DND-41 (cell line): ENCODE results near the gene PRR20C.
"Not testable (repeated sequence)": the region's sequence is repeated elsewhere in the genome, so short reads cannot be mapped to it uniquely, and the experiment has no call there.

ENCODE experiments used
- ATAC-seq: fragments of 200-7000 bp; cut with Tn5 transposase; 3 replicates; pipeline ENCODE4 v1.9.1; 2021; ENCODE audit warnings: low read depth; ENCODE audit not compliant: insufficient read depth
- DNase-seq: peaks from one replicate; pipeline ENCODE4 v3.0.0-alpha.2; 2020
- H2AFZ ChIP-seq: 2 replicates; pipeline ENCODE4 v1.6.0; 2012; ENCODE audit warnings: low read depth, low read length
- H3K27ac ChIP-seq: 2 replicates; pipeline ENCODE4 v1.5.1; 2012; ENCODE audit warnings: low read length, inconsistent platforms
- H3K27me3 ChIP-seq: fragments of 200-600 bp; sonication (generic); 2 replicates; pipeline ENCODE4 v1.6.0; 2012; ENCODE audit warnings: low read length, mild to moderate bottlenecking, inconsistent platforms; ENCODE audit not compliant: insufficient read depth, poor library complexity
- H3K36me3 ChIP-seq: 2 replicates; pipeline ENCODE4 v1.5.1; 2012; ENCODE audit warnings: low read length, inconsistent platforms; ENCODE audit not compliant: insufficient read depth
- H3K4me1 ChIP-seq: 2 replicates; pipeline ENCODE4 v1.5.1; 2012; ENCODE audit warnings: mild to moderate bottlenecking, low read length; ENCODE audit not compliant: insufficient read depth
- H3K4me2 ChIP-seq: 2 replicates; pipeline ENCODE4 v1.6.0; 2012; ENCODE audit warnings: mild to moderate bottlenecking, moderate library complexity, low read length, inconsistent platforms; ENCODE audit not compliant: insufficient read depth
- H3K4me3 ChIP-seq, 2 experiments: fragments of 200-600 bp in 1 of 2; shearing (Covaris generic) in 1 of 2; 2 replicates each; pipeline ENCODE4 v1.5.1; 2012 to 2016; ENCODE audit warnings: inconsistent platforms in 2 of 2, low read length in 2 of 2, mild to moderate bottlenecking in 2 of 2, low read depth in 1 of 2, moderate library complexity in 1 of 2
- H3K79me2 ChIP-seq: 2 replicates; pipeline ENCODE4 v1.6.0; 2012; ENCODE audit warnings: low read length, inconsistent platforms; ENCODE audit not compliant: insufficient read depth
- H3K9ac ChIP-seq: 2 replicates; pipeline ENCODE4 v1.6.0; 2012; ENCODE audit warnings: low read depth, mild to moderate bottlenecking, inconsistent platforms, low read length, moderate library complexity
- H3K9me3 ChIP-seq: 2 replicates; pipeline ENCODE4 v1.5.1; 2012; ENCODE audit warnings: low read length, moderate library complexity, mild to moderate bottlenecking, inconsistent platforms; ENCODE audit not compliant: insufficient read depth, severe bottlenecking
- H4K20me1 ChIP-seq: 2 replicates; pipeline ENCODE4 v1.6.0; 2012; ENCODE audit warnings: low read length; ENCODE audit not compliant: insufficient read depth
- CTCF ChIP-seq: IDR thresholded peaks from 2 replicates; pipeline ENCODE4 v1.5.1; 2012; ENCODE audit warnings: borderline replicate concordance, low read length, moderate library complexity, mild to moderate bottlenecking; ENCODE audit not compliant: poor library complexity, severe bottlenecking; ENCODE audit errors: extremely low read depth
- EZH2 ChIP-seq: IDR thresholded peaks from 3 replicates; pipeline ENCODE4 v1.6.1; 2012; ENCODE audit warnings: borderline replicate concordance, low read depth, mild to moderate bottlenecking, moderate library complexity, low read length, inconsistent platforms; ENCODE audit not compliant: severe bottlenecking

PRR20C gene

DNA sequence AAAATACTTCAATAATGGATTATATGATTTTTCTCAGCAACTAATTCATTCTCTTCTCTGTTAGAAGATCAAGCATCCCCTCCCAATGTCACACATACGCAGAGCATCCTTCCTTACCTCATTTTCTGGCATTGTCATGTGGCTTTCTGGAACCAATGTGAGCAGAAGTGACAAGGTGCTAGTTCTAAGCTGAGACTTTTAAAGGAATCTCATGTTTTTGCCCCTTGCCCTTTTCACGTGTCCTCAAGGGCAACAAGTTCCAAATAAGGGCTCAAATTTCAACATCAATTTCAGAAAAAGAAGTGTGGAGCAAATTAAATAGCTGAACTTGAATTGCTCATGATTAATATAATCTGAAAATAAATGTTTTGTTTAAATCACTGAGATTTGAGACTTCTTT, 17.8 kb upstream of the PRR20C start:
- H3K79me2 ChIP-seq: no peaks in the 10 kb centered on the region
- no peak overlapping the region for H2AFZ ChIP-seq
- no peaks in the 10 kb centered on the region for H3K9me3 ChIP-seq
- H4K20me1 ChIP-seq: no peaks in the 10 kb centered on the region
- DNase-seq (no peak), ATAC-seq (no peak)
- H3K9ac ChIP-seq: no peak overlapping the region
- no peaks in the 10 kb centered on the region for H3K4me1 ChIP-seq
- no peak overlapping the region for H3K4me3 ChIP-seq
- no peaks in the 10 kb centered on the region for H3K27me3 ChIP-seq
- no peak overlapping the region for H3K27ac ChIP-seq
- H3K36me3 ChIP-seq: no peaks in the 10 kb centered on the region
- H3K4me2 ChIP-seq: no peak overlapping the region
- TF ChIP-seq EZH2: no peak
- no peak for TF ChIP-seq CTCF

DNA sequence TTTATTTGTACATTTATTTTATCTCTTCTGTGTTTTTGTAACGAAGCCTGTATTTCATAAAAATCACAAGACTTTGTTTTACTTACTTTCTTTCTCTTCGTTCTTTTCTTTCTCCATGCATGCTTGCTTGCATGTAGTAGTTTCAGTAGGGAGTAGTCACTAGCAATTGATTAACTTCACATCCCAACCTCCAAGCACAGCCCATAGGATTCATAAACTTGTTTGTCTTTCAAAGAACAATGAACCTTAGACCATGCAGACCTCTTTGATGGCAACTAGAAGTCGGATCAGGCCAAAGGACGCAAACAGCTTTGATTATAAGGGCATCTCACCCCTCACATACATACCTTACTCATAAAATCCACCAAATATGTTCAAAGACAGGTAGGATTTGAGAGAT, 16.3 kb upstream of the PRR20C start:
- H3K4me3 ChIP-seq: no peak overlapping the region
- no peak overlapping the region for H3K4me2 ChIP-seq
- no peak overlapping the region for H3K27ac ChIP-seq
- TF ChIP-seq EZH2 (no peak), CTCF (no peak)
- H3K9ac ChIP-seq: no peak overlapping the region
- H2AFZ ChIP-seq: no peak overlapping the region
- ATAC-seq (no peak), DNase-seq (no peak)
- no peaks in the 10 kb centered on the region for H3K79me2 ChIP-seq
- H3K36me3 ChIP-seq: no peaks in the 10 kb centered on the region
- H3K9me3 ChIP-seq: no peaks in the 10 kb centered on the region
- H3K27me3 ChIP-seq: no peaks in the 10 kb centered on the region
- H4K20me1 ChIP-seq: no peaks in the 10 kb centered on the region
- H3K4me1 ChIP-seq: no peaks in the 10 kb centered on the region

DNA sequence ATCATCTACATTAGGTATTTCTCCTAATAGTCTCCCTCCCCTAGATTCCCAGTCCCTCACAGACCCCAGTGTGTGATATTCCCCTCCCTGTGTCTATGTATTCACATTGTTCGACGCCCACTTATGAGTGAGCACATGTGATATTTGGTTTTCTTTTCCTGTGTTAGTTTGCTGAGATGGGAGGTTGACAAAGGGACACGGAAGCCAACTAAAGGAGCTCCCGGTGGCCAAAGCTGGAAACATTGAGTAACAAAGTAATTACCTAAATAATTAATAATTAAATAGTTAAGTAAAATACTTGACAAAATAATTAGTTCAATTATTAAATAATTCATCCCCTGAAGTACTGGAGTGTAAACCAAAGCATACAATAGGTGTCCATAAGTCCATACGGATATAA, 14.9 kb upstream of the PRR20C start:
- H3K4me3 ChIP-seq: no peak overlapping the region
- TF ChIP-seq EZH2 (no peak), CTCF (no peak)
- no peak overlapping the region for H2AFZ ChIP-seq
- H4K20me1 ChIP-seq: no peaks in the 10 kb centered on the region
- no peaks in the 10 kb centered on the region for H3K4me1 ChIP-seq
- no peak for DNase-seq
- no peaks in the 10 kb centered on the region for H3K36me3 ChIP-seq
- no peaks in the 10 kb centered on the region for H3K27me3 ChIP-seq
- H3K4me2 ChIP-seq: no peak overlapping the region
- H3K79me2 ChIP-seq: no peaks in the 10 kb centered on the region
- no peaks in the 10 kb centered on the region for H3K9me3 ChIP-seq
- ATAC-seq: no peak
- H3K27ac ChIP-seq: no peak overlapping the region
- no peak overlapping the region for H3K9ac ChIP-seq

GRCh38 chr13:57139781-57140180, 14.1 kb upstream of the PRR20C start:
- not testable (repeated sequence) for H3K27me3 ChIP-seq, H4K20me1 ChIP-seq, H3K27ac ChIP-seq, H3K9ac ChIP-seq, H3K4me3 ChIP-seq, H3K4me2 ChIP-seq, ATAC-seq, H3K9me3 ChIP-seq, DNase-seq, H3K36me3 ChIP-seq, H3K4me1 ChIP-seq, H3K79me2 ChIP-seq, H2AFZ ChIP-seq

DNA sequence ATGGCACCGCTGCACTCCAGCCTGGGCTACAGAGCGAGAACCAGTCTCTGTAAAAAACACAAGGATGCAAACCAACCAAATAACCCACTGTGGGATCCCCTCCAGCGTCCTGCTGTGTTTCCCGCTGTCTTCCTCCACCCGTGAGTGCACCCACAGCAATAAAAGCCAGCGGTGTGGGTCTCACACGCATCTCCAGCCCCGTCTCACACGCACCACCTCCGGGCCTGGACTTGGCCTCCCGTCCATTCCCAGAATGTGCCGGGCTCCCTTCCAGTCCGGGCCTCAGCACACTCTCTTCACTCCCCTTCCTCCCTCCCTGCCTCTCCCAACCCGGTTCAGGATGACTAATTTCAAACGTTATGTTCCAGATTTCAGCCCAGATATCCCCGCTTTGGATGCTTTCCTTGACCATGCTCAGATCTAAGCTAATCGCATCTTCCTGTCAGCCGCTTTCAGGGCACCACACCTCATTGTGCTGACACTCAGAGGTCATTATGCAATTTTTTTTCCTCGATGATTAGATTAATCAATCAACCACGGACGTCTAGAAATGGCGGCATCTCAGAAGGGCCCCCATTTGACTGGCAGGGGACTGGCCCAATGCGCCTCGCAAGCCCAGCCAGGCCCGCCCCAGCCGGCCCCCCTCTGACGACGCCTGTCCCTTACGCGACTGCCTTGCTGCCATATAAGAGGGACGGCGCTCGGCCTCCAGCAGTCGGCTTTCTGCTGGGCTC, 13.5 kb upstream of the PRR20C start, which contains the start of gene PRR20A:
Gene PRR20A (plus strand): TSS at position 684 of the 734 bp plus-strand sequence. CDS start 387 bp downstream, outside the sequence.
- H3K79me2 ChIP-seq, H3K9ac ChIP-seq, H4K20me1 ChIP-seq, H3K36me3 ChIP-seq, H3K4me2 ChIP-seq, H3K27ac ChIP-seq, H3K4me3 ChIP-seq, ATAC-seq, H2AFZ ChIP-seq, H3K27me3 ChIP-seq, DNase-seq, H3K9me3 ChIP-seq, H3K4me1 ChIP-seq: not testable (repeated sequence)

- not testable (repeated sequence) for H3K27ac ChIP-seq, H3K79me2 ChIP-seq, H3K36me3 ChIP-seq, H3K9ac ChIP-seq, H3K9me3 ChIP-seq, DNase-seq, H3K4me1 ChIP-seq, H4K20me1 ChIP-seq, H3K27me3 ChIP-seq, H3K4me2 ChIP-seq, H3K4me3 ChIP-seq, ATAC-seq, H2AFZ ChIP-seq
Observed at GRCh38 chr13:57147188-57147587, 6.7 kb upstream of the PRR20C start, which contains the start of gene PRR20B. Gene PRR20B (plus strand): TSS chr13:57147488. CDS start chr13:57147875, 387 bp downstream.
